Dendritic cell treated with granulocyte-macrophage colony-stimulating factor and Interleukin-4, amounts not matched to agents 40 ng/mL and 50 ng/mL, for 4 days (primary cell): ENCODE results near the gene RPS2.
"Not testable (repeated sequence)": the region's sequence is repeated elsewhere in the genome, so short reads cannot be mapped to it uniquely, and the experiment has no call there.

Source experiments
- H3K27ac Mint-ChIP-seq: one replicate; pipeline ENCODE4 v1.8.0; 2022; ENCODE audit warnings: mild to moderate bottlenecking, mixed read lengths
- H3K27me3 Mint-ChIP-seq: one replicate; pipeline ENCODE4 v1.8.0; 2022; ENCODE audit warnings: mild to moderate bottlenecking, mixed read lengths
- H3K36me3 Mint-ChIP-seq: one replicate; pipeline ENCODE4 v1.8.0; 2022; ENCODE audit warnings: low read depth, mixed read lengths
- H3K4me1 Mint-ChIP-seq: one replicate; pipeline ENCODE4 v1.8.0; 2022; ENCODE audit warnings: low read depth, mixed read lengths
- H3K4me3 Mint-ChIP-seq: one replicate; pipeline ENCODE4 v1.8.0; 2022; ENCODE audit warnings: mild to moderate bottlenecking, moderate library complexity, mixed read lengths
- H3K9me3 Mint-ChIP-seq: one replicate; pipeline ENCODE4 v1.8.0; 2022; ENCODE audit warnings: mixed read lengths
- intact Hi-C: fragments of 100-400 bp; cut with micrococcal nuclease; formaldehyde crosslinking; loops from one replicate; pipeline ENCODE4 v1.15.0; 2022

RPS2 gene

GRCh38 chr16:1964506-1965395, at the start of gene RPS2:
Gene RPS2, minus strand, starts transcription at chr16:1964826. Its CDS starts 201 bp downstream, at chr16:1964625.
- peaks cover 52% of the 10 kb centered on the region for H3K4me1 Mint-ChIP-seq
- intact Hi-C loops, result no loop called here
- peak within 1 kb of the TSS; percentile 88 for H3K4me3 Mint-ChIP-seq
- H3K9me3 Mint-ChIP-seq, result no peaks in the 10 kb centered on the region
- H3K27ac Mint-ChIP-seq, result peak within 1 kb of the TSS; percentile 97
- no peaks in the 10 kb centered on the region for H3K27me3 Mint-ChIP-seq
- peaks cover 59% of the 10 kb centered on the region for H3K36me3 Mint-ChIP-seq

- Mint-ChIP-seq H3K27ac (no peak overlapping the region), H3K9me3 (no peaks in the 10 kb centered on the region), H3K4me1 (peaks cover 22% of the 10 kb centered on the region), H3K4me3 (no peak overlapping the region), H3K36me3 (peaks cover under 1% of the 10 kb centered on the region), H3K27me3 (peaks cover 15% of the 10 kb centered on the region)
- intact Hi-C loops, result no loop called here
Measured at GRCh38 chr16:2013527-2013926, 48.9 kb upstream of the RPS2 start.

- H3K27ac Mint-ChIP-seq, H3K4me3 Mint-ChIP-seq, intact Hi-C loops, H3K27me3 Mint-ChIP-seq, H3K9me3 Mint-ChIP-seq: not testable (repeated sequence)
- H3K4me1 Mint-ChIP-seq, result peaks cover 40% of the 10 kb centered on the region
- peaks cover 17% of the 10 kb centered on the region for H3K36me3 Mint-ChIP-seq
Measured at GRCh38 chr16:2011726-2012125, 47.1 kb upstream of the RPS2 start.

- Mint-ChIP-seq H3K9me3 (no peaks in the 10 kb centered on the region), H3K36me3 (peaks cover 33% of the 10 kb centered on the region), H3K4me1 (peaks cover 48% of the 10 kb centered on the region), H3K27ac (peak within 1 kb of the TSS; percentile 92), H3K27me3 (peaks cover 2% of the 10 kb centered on the region), H3K4me3 (peak within 1 kb of the TSS; percentile 81)
- intact Hi-C loops, result no loop called here
Measured at GRCh38 chr16:2009791-2010510, 45.3 kb upstream of the RPS2 start, which contains the start of gene ZNF598. Gene ZNF598, minus strand, starts transcription at chr16:2009821.

GRCh38 chr16:2009164-2009711, 44.6 kb upstream of the RPS2 start:
- Mint-ChIP-seq H3K27ac (peak overlapping the region; percentile 92), H3K9me3 (no peaks in the 10 kb centered on the region), H3K4me1 (peaks cover 55% of the 10 kb centered on the region), H3K36me3 (peaks cover 40% of the 10 kb centered on the region), H3K27me3 (peaks cover 2% of the 10 kb centered on the region), H3K4me3 (peak overlapping the region; percentile 81)
- intact Hi-C loops, result no loop called here

- Mint-ChIP-seq H3K4me3 (peak overlapping the region; percentile 81), H3K36me3 (peaks cover 40% of the 10 kb centered on the region), H3K4me1 (peaks cover 59% of the 10 kb centered on the region), H3K27ac (peak overlapping the region; percentile 73), H3K27me3 (peaks cover 2% of the 10 kb centered on the region), H3K9me3 (no peaks in the 10 kb centered on the region)
- intact Hi-C loops, result no loop called here
Measured at GRCh38 chr16:2008631-2009163, 44.1 kb upstream of the RPS2 start.

GRCh38 chr16:2008009-2008526, 43.4 kb upstream of the RPS2 start:
- peak overlapping the region; percentile 81 for H3K4me3 Mint-ChIP-seq
- peaks cover 59% of the 10 kb centered on the region for H3K4me1 Mint-ChIP-seq
- intact Hi-C loops, result no loop called here
- peaks cover 2% of the 10 kb centered on the region for H3K27me3 Mint-ChIP-seq
- peaks cover 45% of the 10 kb centered on the region for H3K36me3 Mint-ChIP-seq
- no peaks in the 10 kb centered on the region for H3K9me3 Mint-ChIP-seq
- peak overlapping the region; percentile 73 for H3K27ac Mint-ChIP-seq

GRCh38 chr16:2007081-2007836, 42.6 kb upstream of the RPS2 start:
- H3K27me3 Mint-ChIP-seq, result peaks cover 2% of the 10 kb centered on the region
- peak overlapping the region; percentile 81 for H3K4me3 Mint-ChIP-seq
- peak overlapping the region; percentile 73 for H3K27ac Mint-ChIP-seq
- H3K4me1 Mint-ChIP-seq, result peaks cover 59% of the 10 kb centered on the region
- H3K9me3 Mint-ChIP-seq, result no peaks in the 10 kb centered on the region
- peaks cover 53% of the 10 kb centered on the region for H3K36me3 Mint-ChIP-seq
- intact Hi-C loops, result no loop called here

- no peaks in the 10 kb centered on the region for H3K9me3 Mint-ChIP-seq
- H3K36me3 Mint-ChIP-seq, result peaks cover 63% of the 10 kb centered on the region
- intact Hi-C loops, result no loop called here
- peaks cover 59% of the 10 kb centered on the region for H3K4me1 Mint-ChIP-seq
- H3K4me3 Mint-ChIP-seq, result no peak overlapping the region
- peak overlapping the region; percentile 40 for H3K27ac Mint-ChIP-seq
- H3K27me3 Mint-ChIP-seq, result peaks cover 2% of the 10 kb centered on the region
Measured at GRCh38 chr16:2006317-2006716, 41.7 kb upstream of the RPS2 start.

- Mint-ChIP-seq H3K36me3 (peaks cover 69% of the 10 kb centered on the region), H3K27ac (peak overlapping the region; percentile 40), H3K4me3 (peak overlapping the region; percentile 45), H3K4me1 (peaks cover 60% of the 10 kb centered on the region), H3K27me3 (peaks cover 2% of the 10 kb centered on the region), H3K9me3 (no peaks in the 10 kb centered on the region)
- intact Hi-C loops, result no loop called here
Measured at GRCh38 chr16:2005646-2006045, 41.0 kb upstream of the RPS2 start.

GRCh38 chr16:2004795-2005517, 40.3 kb upstream of the RPS2 start:
- Mint-ChIP-seq H3K4me3 (no peak overlapping the region), H3K36me3 (peaks cover 76% of the 10 kb centered on the region), H3K27me3 (peaks cover 2% of the 10 kb centered on the region), H3K27ac (peak overlapping the region; percentile 40), H3K9me3 (no peaks in the 10 kb centered on the region), H3K4me1 (peaks cover 60% of the 10 kb centered on the region)
- intact Hi-C loops, result loop anchor here (1.0 kb wide), 1 partner anchor 148 kb away; no protein-coding TSS in a partner anchor

- Mint-ChIP-seq H3K4me3 (peak overlapping the region; percentile 5), H3K36me3 (peaks cover 86% of the 10 kb centered on the region), H3K27ac (peak overlapping the region; percentile 40), H3K9me3 (no peaks in the 10 kb centered on the region), H3K27me3 (peaks cover 2% of the 10 kb centered on the region), H3K4me1 (peaks cover 63% of the 10 kb centered on the region)
- intact Hi-C loops, result loop anchor here (1.0 kb wide), 1 partner anchor 149 kb away; no protein-coding TSS in a partner anchor
Measured at GRCh38 chr16:2003827-2004641, 39.4 kb upstream of the RPS2 start.
